ENCODE data around the gene ZMIZ1.

DNA sequence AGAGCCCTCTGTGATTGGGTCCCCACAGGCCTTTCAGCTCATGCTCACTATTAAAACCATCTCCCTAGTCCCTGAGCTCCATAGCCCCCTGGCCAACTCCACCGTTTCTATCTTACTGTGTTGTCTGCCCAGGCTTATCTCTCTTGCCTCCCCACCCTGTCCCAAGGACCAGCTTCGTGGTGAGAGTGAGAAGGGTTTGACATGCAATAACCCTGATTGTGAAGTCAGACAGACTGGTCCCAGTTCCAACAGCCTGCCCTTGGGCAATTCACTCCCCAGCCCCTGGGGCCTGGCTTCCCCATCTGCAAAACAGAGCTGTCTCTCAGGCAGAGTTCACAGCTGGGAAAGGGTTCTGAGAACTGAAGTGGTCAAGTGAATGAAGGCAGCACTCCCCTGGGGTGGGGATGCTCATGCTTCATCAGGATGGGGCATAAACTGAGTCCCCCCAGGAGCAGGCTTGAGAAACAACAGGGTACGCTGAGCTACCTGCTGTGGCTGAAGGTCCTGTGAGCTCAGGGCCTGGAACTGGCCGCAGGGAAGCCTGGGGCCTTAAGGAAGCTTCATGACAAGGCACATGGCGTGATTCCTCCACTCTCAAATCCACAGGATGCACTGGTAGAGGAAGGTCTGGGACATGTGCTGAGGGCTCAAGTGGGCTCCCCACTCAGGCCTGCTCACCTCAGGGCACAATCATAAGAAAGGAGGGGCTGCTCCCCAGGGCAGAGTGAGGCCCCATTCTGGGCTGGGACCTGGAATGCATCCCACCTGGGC is 276.7 kb downstream of the ZMIZ1 start:
- TF ChIP-seq, protein P1, sequence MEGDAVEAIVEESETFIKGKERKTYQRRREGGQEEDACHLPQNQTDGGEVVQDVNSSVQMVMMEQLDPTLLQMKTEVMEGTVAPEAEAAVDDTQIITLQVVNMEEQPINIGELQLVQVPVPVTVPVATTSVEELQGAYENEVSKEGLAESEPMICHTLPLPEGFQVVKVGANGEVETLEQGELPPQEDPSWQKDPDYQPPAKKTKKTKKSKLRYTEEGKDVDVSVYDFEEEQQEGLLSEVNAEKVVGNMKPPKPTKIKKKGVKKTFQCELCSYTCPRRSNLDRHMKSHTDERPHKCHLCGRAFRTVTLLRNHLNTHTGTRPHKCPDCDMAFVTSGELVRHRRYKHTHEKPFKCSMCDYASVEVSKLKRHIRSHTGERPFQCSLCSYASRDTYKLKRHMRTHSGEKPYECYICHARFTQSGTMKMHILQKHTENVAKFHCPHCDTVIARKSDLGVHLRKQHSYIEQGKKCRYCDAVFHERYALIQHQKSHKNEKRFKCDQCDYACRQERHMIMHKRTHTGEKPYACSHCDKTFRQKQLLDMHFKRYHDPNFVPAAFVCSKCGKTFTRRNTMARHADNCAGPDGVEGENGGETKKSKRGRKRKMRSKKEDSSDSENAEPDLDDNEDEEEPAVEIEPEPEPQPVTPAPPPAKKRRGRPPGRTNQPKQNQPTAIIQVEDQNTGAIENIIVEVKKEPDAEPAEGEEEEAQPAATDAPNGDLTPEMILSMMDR (conservative IDR thresholded peaks at IDR 0.05): no peak
- TF ChIP-seq ZFX (IDR thresholded peaks at IDR 0.05): no peak
